Left hindlimb (tissue), 1 donor: ENCODE results near the gene MSI1.

Experiments used
- DNase-seq: peaks from one replicate; pipeline ENCODE4 v3.0.0-alpha.2; 2018

The MSI1 gene

DNA sequence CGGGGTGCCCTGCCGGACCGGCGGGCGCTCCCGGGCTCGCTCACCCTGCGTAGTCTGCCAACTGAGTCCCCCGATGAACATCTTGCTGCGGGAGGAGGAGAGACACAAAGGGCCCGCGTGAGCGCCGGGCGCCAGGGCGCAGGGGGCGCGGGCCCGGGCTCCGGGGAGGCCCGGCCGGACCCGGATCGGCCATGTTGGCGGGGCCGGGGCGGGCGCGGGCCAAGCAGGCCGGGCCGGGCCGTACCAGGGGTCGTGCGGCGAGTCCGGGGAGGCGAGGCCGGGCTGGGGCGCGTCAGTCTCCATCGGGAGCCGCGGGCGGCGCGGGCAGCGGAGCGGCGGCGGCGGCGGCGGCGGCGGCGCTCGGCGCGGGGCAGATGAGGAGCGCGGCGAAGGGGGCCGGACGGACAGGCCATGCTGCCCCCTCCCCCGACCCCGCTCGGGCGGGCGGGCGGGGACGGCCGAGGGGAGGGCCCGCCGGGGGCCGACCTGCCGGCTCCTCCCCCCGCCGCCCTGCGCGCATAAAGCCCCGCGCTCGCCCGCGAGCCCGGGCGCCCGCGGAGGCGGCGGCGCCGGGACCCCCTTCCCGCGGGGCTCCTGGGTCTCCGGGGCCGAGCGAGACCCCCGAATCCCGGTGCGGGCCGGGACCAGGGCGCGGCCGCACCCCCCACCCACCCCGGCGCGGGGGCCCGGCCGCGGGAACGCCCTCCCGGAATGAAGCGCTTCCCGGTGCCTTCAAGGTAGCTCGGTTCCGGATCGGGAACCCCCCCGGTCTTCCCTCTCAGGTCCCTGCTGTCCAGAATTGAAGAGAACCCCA lies at the start of gene MSI1:
TSS of gene MSI1 (minus strand) at position 376 of the 814 bp plus-strand sequence. CDS start at position 303, 73 bp downstream.
- no peak for DNase-seq

DNA sequence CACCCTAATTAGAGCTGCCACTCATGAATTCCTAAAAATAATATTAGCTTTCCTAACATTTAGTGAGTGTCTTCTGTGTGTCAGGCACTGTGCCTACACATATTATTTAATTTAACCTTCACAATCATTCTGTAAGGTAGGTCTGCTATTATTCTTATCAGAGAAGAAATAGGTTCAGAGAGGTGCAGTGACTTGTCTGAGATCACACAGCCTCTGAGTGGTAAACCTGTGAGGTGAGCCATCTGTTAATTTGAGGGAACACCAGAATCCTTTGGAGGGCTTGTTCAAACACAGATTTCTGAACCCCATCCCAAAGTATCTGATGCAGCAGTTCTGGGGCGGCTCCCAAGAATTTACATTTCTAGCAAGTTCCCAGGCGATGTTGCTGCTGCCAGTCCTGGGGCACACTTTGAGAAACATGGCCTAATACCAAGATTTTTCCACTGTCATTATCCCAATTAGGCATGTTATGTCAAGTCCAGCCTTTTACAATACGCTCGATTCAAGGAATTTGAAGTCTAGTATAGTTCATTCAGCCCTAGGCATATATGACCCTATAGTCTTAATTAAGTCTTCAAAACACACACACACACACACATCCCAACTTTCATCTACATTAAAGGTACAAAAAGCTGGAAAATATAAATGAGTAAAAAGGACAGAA lies 49.1 kb upstream of the MSI1 start:
- DNase-seq: no peak

DNA sequence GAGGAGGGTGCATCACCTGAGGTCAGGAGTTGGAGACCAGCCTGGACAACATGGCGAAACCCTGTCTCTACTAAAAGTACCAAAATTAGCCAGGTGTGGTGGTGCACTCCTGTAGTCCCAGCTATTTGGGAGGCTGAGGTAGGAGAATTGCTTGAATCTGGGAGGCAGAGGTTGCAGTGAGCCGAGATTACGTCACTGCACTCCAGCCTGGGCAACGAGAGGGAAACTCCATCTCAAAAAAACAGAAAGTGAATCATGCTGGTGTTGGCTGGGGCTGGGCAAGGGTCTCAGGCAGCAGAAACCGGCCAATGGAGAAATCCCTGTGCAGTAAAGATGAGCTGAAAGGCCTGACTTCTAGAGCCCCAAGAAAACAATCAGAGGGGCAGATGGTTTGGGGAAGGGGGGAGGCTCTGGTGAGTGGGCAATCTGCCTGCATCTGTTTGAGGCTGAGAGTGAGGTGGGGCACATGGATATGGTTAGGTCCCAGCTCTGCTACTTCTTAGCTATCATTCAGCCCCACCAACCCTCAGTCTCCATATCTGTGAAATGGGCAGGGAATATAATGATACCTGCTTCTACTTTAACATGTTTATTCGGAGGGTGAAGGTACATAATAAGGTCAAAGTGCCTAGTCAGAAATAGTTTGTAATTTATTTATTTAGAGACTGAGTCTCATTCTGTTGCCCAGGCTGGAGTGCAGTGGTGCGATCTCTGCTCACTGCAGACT lies 47.7 kb upstream of the MSI1 start:
- no peak for DNase-seq

DNA sequence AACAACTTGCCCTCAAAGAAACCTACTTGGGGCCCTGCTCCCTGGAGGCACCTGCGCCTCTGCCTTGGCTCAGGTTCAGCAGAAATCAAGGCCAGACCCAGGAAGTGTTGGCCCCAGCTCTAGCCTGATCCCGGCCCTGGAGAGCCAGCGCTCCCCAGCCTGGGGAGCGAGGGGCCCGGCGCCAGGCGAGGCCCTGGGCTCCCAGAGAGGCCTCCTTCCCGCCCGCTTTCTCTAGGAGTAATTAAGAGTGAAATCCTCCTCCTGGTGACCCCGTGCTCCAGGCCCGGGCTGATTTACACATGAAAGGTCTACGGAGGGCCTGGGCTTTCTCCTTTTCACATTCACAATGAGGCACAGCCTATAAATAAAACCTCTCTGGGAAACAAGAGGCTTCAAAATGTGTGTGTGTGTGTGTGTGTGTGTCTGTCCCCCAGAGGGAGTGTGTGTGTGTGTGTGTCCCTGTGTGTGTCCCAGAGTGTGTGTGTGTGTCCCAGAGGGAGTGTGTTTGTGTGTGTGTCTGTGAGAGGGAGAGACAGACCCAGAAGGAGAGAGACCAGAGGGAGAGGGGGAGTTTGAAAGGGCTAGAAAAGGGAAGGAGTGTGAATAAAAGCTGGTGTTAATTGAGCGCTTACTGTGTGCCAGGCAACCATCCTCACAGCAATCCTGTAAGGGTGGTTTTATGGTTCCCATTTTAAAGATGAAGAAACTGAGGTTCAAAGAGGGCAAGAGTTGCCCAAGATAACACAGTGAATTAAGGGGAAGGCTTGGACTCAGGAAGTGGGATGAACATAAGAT lies 45.1 kb upstream of the MSI1 start:
- DNase-seq: no peak

DNA sequence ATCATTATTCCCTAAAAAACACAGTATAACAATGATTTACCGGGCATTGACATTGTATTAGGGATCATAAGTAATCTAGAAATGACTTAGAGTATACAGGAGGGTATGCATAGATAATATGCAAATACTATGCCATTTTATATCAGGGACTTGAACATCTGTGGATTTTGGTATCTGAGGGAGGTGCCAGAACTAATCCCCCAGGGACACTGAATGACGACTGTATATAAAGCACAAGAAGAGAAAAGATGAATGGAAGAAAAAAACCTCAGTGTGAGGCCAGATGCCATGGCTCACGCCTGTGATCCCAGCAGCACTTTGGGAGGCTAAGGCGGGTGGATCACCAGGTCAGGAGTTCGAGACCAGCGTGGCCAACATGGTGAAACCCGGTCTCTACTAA lies 43.5 kb upstream of the MSI1 start:
- no peak for DNase-seq

DNA sequence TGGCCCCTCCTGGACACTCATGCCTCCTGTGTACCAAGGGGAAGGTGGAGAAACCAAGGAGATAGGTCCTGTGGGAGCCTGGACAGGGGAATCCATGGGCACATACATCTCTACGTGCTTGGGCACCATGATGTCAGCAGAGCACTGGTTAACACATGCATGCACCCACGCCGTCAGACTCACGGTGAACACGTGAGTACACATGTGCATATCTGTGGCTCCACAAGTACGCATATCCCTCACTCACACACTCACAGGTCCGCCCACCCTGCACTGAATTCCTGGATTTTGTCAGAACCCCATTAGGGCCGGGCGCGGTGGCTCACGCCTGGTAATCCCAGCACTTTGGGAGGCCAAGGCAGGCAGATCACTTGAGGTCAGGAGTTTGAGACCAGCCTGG lies 39.8 kb upstream of the MSI1 start:
- no peak for DNase-seq

DNA sequence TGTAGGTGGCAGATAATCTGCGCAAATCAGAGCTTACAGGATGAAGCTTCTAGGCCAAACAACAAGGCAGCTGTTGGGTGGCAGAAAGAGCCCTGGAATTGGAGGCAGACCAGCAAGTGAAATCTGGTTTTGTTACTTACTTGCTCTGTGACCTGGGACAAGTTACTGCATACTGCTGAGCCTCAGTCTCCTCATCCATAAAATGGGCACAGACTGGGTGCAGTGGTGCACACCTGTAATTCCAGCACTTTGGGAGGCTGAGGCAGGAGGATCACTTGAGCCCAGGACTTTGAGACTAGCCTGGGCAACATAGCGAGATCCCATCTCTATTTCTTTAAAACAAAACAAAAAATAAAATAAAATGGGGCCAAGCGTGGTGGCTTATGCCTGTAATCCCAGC lies 37.6 kb upstream of the MSI1 start:
- DNase-seq: no peak

DNA sequence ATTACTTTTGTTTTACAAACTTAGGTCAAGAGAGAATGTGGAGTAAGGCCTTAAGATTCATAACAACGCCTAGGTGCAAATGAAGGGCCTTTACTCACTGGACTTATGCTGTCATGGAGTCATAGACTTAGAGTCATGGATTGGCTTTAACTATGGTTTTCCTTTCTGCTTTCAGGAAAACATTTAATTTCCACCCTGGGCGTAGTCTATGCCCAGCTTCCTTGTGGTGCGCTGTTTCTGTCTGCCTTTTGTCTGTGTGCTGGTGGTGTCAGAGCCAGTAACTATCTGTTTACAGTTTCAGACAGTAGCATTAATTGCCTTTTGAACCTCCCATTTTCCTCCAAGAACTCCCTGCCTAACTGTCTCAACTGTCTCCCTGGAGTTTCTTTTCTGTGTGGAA lies 37.1 kb upstream of the MSI1 start:
- DNase-seq: no peak

DNA sequence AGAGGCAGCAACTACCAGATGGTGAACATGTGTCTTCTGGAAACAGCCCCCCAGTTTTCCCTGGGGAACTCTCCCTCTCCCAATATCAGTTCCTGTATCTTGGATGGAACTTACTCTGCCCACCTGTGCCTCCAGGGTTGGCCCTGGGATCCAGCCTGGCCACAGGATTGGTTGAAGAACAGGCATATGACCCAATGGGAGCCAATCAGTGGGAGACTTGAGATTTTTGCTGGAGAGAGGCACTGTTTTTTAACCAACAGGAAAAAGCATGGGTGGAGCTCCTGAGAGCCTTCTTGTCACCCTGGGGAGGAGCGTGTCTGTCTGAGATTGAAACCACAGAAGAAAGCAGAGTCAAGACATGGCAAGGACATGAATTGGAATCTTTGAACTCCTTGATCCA lies 35.3 kb upstream of the MSI1 start:
- no peak for DNase-seq

DNA sequence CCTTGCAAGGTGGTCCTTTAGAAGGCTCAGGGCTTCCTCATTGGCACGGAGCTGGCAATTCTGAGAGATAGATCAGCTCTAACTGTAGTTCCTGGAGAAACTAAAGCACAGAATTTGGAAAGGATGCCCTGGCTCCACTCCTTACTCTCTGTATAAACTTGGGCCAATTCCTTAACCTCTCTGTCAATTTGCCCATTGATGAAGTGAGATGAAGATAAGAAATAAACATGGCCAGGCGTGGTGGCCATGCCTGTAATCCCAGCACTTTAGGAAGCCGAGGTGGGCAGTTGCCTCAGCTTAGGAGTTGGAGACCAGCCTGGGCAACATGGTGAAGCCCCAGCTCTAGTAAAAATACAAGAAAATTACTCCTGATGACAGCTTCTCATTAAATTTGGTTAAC lies 34.9 kb upstream of the MSI1 start:
- no peak for DNase-seq

DNA sequence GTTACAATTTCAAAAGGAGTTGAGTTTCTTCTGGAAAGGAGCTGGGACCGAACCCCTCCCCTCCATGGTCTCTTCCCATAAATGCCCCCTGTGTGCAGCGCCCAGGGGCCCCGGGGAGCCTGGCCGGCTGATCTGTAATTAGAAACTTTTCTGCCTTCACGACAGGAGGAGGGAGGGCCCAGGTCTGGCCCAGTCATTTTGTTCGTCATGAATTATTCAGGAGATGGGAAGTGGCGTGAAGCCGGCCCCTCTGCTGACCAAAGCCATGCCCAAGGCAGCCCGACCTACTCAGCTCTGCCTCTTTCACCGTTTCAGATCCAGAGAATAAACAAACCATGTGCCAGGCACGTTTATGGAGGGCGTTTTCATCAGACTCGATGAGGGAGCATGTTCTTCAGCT lies 33.3 kb upstream of the MSI1 start:
- peak; percentile 41 for DNase-seq

DNA sequence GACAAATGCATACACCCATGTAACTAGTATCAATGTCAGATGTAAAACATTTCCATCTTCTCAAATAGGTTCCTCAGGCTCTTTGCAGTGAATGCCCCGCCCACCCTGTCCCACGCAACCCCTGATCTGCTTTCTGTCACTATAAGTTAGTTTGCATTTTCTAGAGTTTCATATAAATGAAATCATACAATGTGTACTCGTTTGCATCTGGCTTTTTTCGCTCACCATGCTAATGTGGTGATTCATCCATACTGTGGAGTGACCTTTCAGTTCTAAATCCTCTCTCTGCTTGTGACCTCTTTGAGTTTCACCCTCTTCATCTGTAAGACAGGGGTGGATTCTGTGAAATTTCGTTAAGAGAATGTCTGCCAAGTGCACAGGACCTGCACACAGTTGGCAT lies 30.6 kb upstream of the MSI1 start:
- DNase-seq: no peak

DNA sequence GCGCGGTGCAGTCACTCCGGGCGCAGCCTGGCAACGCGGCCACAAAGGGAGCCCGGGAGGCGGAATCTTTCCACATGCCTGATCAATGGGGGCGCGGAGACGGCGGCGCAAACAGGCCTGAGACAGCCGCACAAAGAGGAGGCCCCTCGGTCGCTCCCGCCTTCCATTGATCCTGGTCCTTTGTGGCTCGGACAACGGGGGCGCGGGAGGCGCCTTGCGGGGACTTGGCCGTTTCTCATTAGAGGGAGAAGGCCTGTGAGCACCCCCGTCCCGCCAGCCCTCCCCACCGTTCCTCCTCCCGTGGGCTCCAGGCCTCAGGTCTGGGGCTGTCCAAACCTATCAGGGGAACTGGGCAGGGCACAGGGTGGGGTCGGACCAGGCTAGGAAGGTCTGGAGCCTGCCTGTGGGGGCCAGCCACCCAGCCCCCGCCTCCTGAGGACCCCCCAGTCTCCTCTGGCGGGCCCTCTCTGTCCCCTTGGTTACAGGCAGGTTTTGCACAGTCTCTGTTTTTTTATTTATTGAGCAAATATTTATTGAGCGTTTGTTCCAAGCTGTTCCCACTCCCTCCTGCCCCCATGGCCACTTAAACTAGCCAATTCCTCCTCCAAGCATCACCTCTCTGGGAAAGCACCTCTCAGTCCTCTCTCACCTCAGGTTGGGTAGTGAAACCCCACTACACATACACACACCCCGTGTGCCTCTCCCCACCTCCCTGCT lies 29.0 kb upstream of the MSI1 start:
- no peak for DNase-seq

DNA sequence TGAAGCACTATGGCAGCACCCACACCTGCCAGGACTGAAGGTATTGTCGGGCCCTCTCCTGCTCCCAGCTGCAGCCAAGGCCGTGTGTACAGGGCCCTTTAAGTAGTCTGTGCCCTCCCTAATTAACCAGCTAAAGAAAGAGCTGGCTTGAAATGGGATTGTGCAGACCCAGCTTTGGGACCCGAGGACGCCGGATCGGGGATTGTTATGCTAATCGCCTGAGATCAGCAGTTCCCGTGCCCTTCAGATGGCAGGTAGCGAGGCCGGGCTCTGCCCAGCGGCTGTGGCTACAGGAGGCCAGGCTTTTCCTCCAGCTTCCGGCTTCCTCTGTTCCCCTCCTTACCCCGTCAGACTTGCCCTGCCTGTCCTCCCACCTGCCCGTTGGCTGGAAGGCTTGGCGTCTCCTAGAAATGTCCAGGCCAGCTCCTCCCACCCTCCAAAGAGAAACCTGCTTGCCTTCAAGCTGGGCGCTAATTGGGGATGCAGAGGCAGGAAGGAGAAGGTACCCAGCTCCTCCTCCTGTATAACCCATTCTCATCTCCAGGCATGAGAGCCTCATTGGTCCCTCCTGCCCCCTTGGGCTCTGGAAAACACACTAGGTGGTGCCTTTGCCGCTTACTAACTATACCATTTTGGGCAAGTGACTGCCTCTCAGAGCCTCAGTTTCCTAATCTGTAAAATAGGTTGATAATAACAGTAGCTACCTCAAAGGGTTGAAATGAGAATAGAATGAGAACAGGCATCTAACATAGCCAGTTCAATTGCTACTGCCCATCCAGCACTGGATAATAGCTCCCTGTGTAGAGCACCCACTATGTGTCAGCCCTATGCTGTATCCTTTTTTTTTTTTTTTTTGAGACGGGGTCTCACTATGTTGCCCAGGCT lies 25.8 kb upstream of the MSI1 start:
- no peak for DNase-seq

DNA sequence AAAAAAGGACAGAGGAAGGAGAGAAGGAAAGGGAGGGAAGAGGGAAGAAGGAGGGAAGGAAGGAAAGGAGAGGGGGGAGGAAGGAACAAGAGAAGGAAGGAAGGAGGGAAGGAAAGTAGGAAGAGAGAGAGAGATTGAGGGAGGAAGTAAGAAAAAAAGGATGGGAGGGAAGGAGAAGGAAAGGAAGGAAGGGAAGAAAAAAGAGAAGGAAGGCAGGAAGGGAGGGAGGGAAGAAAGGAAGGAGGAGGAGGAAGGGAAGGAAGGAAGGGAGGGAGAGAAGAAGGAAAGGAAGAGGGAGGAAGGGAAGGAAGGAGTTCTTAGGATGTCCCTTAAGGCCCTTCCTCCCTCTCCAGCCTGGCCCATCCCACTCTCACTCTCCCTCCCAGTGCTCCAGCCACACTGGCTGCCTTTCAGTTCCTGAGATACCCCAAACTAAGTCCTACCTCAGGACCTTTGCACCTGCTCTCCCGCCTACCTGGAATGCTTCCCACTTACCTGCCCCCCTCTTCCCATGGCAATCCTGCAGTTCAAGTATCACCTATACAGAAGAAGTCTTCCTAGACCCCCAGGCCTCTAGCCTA lies 21.7 kb upstream of the MSI1 start:
- no peak for DNase-seq

DNA sequence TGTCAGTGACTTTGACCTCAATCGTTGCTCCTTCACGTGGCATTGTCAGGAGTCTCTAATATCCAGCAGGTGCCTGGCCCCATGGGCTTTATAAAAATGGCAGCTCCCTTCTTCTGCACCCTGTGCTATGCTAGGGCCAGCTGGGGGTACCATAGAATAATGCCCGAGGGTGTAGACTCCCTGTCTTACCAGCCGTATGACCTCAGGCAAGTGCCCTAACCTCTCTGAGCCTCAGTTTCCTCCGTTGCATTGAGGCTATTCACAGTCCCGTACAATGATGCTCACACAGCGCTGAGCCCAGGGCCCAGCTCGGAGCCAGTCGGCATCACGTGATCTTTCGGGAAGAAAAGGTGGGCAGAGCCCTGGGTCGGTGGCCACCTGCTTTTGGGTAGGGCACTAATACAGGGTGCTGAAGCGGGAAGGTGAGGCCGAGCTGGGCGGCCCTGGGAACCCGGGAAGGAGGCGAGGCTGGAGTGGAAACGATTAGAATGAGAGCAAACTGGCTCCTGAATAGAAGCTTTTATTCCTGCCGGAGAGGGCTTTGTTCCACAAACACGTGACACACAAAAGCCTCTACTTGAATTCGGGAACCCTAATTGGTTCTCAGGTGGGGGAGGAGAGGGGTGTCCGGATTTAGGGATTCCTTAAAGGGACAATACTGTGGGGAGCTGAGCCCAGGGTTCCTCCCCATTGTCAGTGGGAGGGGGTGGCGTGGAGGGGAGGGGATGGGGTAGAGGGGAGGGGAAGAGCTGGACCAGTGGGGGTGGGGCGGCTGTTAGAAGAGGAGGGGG lies 19.9 kb upstream of the MSI1 start:
- DNase-seq: no peak

DNA sequence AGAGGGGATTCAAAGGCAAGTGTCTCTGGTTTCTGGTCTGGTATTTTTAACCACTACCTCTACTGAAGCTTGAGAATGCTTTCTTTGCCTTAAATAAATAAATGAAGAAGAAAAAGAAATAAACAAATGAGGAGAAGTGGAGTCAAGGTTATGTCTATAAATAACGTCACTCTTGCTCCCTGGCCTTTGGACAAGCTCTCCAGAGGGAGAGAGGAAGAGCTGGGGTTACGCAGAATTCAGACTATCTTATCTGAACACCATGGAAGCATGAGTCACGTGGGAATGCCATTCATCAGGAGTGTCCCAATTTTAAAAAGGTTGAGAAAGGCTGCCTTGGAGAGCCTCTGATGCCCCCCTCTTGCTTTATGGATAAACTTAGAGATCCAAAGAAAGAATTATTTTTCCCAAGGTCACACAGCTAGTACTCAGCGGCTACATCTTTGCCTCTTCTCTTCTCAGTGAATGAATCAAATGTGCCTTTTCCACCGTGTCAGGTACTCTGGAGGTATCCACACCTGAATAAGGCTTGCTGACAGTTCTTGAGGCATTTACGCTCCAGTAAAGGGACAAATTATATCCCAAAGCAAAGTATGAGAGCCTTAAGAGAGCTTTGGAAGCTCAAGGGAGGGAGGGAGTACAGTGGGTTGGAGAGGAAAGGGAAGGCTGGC lies 12.9 kb upstream of the MSI1 start:
- no peak for DNase-seq

DNA sequence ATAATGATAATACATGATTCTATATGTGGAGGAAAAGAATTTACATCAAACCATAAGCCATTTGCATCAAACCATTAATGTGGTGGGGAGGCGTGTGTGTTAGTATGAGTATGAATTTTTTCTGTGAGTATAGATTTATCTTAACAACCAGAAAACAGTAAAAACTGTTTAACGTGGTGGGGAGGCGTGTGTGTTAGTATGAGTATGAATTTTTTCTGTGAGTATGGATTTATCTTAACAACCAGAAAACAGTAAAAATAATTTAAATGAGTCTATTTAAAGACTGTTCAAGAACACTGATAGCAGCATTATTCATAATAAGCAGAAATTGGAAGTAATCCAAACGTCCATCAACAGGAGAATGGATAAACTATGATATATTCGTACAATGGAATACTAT lies 9.1 kb upstream of the MSI1 start:
- no peak for DNase-seq

DNA sequence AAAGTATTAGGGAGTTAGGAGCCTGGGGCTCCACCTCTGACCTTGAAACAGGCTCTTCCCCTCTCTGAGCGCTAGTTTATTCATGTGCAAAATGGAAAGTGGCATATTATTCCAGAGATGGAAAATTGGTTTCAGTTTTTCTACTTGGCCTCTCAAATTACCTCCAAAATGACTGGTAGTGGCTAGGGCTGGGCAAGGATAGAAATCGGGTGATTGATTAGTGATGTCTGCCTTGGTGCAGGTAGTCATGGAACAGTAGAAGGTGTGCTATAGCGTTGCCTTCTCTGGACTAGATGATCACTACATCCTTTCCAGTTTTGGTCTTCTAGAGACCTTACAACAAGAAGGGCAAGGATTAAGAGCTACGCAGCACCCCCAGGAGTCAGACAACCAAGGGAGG lies 8.6 kb upstream of the MSI1 start:
- no peak for DNase-seq
